Pancreas (tissue), 10 donors: ENCODE data around the gene NOPCHAP1. TPM values are rescaled to one million over a fixed set of nuclear protein-coding genes. Genes with fewer than 3 reads are reported as not detected.

Source experiments
- ATAC-seq, 4 donors: fragments of 200-7000 bp; cut with Tn5 transposase; one replicate each; pipeline versions ENCODE4 v1.8.0 to v1.9.1; 2020; ENCODE audit warnings: mild to moderate bottlenecking in 4 of 4, moderate library complexity in 4 of 4
- DNase-seq, 6 donors: peaks; one replicate each; pipeline ENCODE4 v3.0.0-alpha.2; 2020
- FAIRE-seq: peaks from 2 replicates; lab custom pipeline; 2012; peaks lifted over from hg19 to GRCh38; lab: Jason Lieb, UNC
- H3K27ac ChIP-seq, 4 donors: fragments of 200-600 bp; sonication (generic); 1 replicate in 3 of 4; 2 replicates in 1 of 4; pipeline versions ENCODE4 v1.5.0 to v1.8.0; 2020
- H3K27me3 ChIP-seq, 4 donors: fragments of 200-600 bp; one replicate each; pipeline ENCODE4 v1.8.0; 2021
- H3K36me3 ChIP-seq, 3 donors: fragments of 200-600 bp; sonication (generic) in 1 of 3; one replicate each; pipeline versions ENCODE4 v1.5.0 to v1.8.0; 2020 to 2021
- H3K4me1 ChIP-seq, 3 donors: fragments of 200-600 bp; one replicate each; pipeline ENCODE4 v1.8.0; 2021
- H3K4me3 ChIP-seq, 4 donors: fragments of 200-600 bp; sonication (generic) in 2 of 4; one replicate each; pipeline versions ENCODE4 v1.5.0 to v1.8.0; 2020 to 2021
- H3K9me3 ChIP-seq, 4 donors: fragments of 200-600 bp; one replicate each; pipeline ENCODE4 v1.8.0; 2021
- CTCF ChIP-seq, 4 donors: fragments of 200-600 bp; sonication (generic) in 3 of 4; IDR thresholded peaks; one replicate each; pipeline versions ENCODE4 v1.5.0 to v1.8.0; 2021; ENCODE audit warnings: antibody characterized with exemption in 4 of 4
- WGBS, 2 donors: extraction: QIAGEN DNeasy Blood & Tissue Kit; methylation state at CpG; one replicate each; pipeline ENCODE4 v1.1.7; 2013; 5-methylcytosine and 5-hydroxymethylcytosine counted together
- intact Hi-C, 3 donors: fragments of 100-400 bp; cut with DNase I; formaldehyde crosslinking; loops; one replicate each; pipeline versions ENCODE4 v1.11.1 to v1.14.2; 2022
- polyA plus RNA-seq, 2 donors: library from polyadenylated mRNA; stranded (reverse); fragments of 200-250 nt; gene quantifications; one replicate each; pipeline ENCODE4 v1.2.3, GENCODE V29; 2013
- total RNA-seq, 6 donors: library from RNA; stranded (reverse); fragmentation: NEBNext Ultra II Directional in 4 of 6; extraction: Animal tissue kit (Norgen Biotek cat#: 25700) in 4 of 6; gene quantifications; one replicate each; pipeline versions ENCODE4 v1.2.1 to v1.2.4, GENCODE V29; 2021 to 2023
- donor health status: healthy with polysubstance abuse.
- donor health status: DM: no; HTN: no; CAD: no; lungs with moderate emphysema.
- donor health status: DM: no; HTN: no; CAD: no.
- donor health status: control.
- donor health status: control.
- donor health status: Bipolar disorder and iron deficiency.
- donor health status: DM: yes; HTN: yes; CAD: no.
- donor health status: DM: no; HTN: no; CAD: no.
- donor health status: DM: no; HTN: no; CAD: no.
- donor health status: DM: yes; HTN: yes; CAD: no.

NOPCHAP1 gene
- total and polyA plus RNA-seq, 8 donors: 7.2 to 21.5 (median 14.3) TPM

DNA sequence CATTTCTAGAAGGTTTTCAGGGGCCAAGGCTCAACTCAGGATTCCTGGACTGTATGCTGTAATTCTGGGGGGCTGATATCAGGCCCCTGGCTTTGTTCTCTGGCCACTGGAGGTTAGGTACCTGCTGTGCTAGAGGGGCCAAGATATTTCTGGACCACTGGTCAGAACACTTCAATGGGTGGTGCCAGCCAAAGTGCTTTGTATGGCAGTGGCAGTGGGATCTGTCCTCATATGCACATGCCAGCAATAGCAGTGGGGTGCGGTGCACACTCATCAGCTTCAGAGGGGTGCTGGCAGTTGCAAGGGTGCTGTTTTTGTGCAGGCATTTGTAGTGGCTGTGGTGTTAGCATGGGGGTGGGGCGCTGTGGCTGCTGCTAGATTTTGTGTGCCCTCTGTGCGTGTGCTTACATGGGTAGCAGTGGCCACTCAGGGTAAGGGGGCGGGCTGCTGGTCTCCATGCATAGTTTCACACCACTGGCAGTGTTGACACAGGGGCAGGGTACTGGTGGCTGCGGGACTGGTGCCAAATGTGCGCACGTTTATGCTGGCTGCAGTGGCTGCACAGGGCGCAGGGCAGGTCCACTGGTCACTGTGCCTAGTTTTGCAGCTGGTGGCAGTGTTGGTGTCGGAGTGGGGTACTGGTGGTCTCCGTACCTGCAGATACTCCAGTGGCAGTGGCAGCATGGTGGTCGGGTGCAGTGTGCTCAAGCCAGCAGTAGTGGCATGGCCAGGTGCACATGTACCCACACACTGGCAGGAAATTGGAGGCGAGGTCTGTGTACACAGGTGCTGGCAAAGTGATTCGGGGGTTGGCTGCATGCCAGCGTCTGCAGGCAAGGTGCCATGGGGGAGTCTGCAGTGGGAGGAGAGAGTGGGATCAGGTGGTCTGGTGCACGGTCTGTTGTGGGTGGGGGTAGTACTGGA lies 12.6 kb downstream of the NOPCHAP1 start:
- Histone ChIP-seq H3K9me3 (no peaks in the 10 kb centered on the region), H3K4me3 (peak overlapping the region in 1 of 4 donors; percentile 15), H3K27me3 (no peaks in the 10 kb centered on the region), H3K27ac (peak overlapping the region in 3 of 4 donors; percentile 8 to 31 (median 23)), H3K4me1 (peaks cover 0 to 12% (median 6%) of the 10 kb centered on the region in 3 donors), H3K36me3 (peaks cover 0 to 15% (median 11%) of the 10 kb centered on the region in 3 donors)
- no peak for FAIRE-seq
- TF ChIP-seq CTCF (IDR thresholded peaks at IDR 0.05): no peak
- WGBS, 2 donors: 36 to 37% methylated on average over 15 of the region's 15 CpGs
- intact Hi-C loops: no loop called here
- ATAC-seq: peak; percentile 89 to 94 (median 92)
- peak; percentile 82 to 96 (median 88) for DNase-seq

DNA sequence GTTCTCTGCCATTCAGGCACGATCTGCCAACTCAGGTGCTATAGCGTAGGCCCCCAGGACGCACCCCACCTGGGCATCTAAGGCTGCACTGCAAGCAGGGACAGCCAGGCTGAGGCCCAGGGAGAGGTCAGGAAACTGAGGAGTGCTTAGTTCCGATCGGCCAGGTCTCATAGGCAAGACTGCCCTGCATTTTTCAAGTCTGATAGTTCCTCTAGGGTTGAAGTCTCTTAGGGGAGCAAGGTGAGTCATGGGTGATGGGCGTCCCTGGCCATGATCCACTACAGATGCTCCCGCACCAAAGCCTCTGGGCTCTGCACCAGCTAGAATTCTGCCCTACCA lies 13.2 kb downstream of the NOPCHAP1 start:
- WGBS, 2 donors: 45 to 50% methylated on average over 7 of the region's 7 CpGs
- FAIRE-seq (no peak), DNase-seq (peak in 2 of 6 donors; percentile 13 to 33), ATAC-seq (peak in 3 of 4 donors; percentile 60 to 80 (median 73))
- Histone ChIP-seq H3K36me3 (peaks cover 0 to 16% (median 8%) of the 10 kb centered on the region in 3 donors), H3K27me3 (no peaks in the 10 kb centered on the region), H3K27ac (peak overlapping the region in 2 of 4 donors; percentile 16 to 31), H3K9me3 (no peaks in the 10 kb centered on the region), H3K4me3 (no peak overlapping the region), H3K4me1 (peaks cover 0 to 12% (median 6%) of the 10 kb centered on the region in 3 donors)
- intact Hi-C loops: no loop called here
- no peak for TF ChIP-seq CTCF (IDR thresholded peaks at IDR 0.05)

DNA sequence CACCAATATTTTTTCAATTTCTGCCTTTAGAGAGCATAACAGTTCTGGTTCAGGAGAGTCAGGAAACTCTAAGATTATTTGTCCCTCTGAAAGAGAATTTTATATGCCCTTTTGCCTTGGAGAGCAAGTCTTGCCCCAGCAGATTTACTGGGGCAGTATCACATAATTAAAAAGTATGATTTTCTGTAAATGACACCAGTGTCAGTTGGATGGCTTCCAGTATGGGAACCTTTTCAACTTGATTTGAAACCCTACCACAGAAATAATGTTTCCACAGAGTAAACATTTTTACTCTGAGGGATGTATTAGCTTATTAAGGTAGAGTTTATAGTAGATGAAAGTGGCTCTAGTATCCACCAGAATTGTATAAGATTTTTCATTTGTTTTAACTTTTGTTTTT lies 15.4 kb downstream of the NOPCHAP1 start:
- Histone ChIP-seq H3K27ac (no peak overlapping the region), H3K4me1 (peaks cover 0 to 12% (median 6%) of the 10 kb centered on the region in 3 donors), H3K9me3 (no peaks in the 10 kb centered on the region), H3K36me3 (peaks cover 0 to 6% (median 0%) of the 10 kb centered on the region in 3 donors), H3K4me3 (no peak overlapping the region), H3K27me3 (no peaks in the 10 kb centered on the region)
- no peak for DNase-seq
- no peak for TF ChIP-seq CTCF (IDR thresholded peaks at IDR 0.05)
- ATAC-seq: no peak
- intact Hi-C loops: no loop called here
- FAIRE-seq: no peak

GRCh38 chr12:105013892-105014291 lies 27.8 kb downstream of the NOPCHAP1 start:
- intact Hi-C loops: no loop called here
- Histone ChIP-seq H3K27me3 (no peaks in the 10 kb centered on the region), H3K27ac (no peak overlapping the region), H3K9me3 (no peaks in the 10 kb centered on the region), H3K4me1 (no peaks in the 10 kb centered on the region), H3K4me3 (no peak overlapping the region), H3K36me3 (no peaks in the 10 kb centered on the region)
- DNase-seq (no peak), ATAC-seq (no peak), FAIRE-seq (no peak)
- TF ChIP-seq CTCF (IDR thresholded peaks at IDR 0.05): no peak
- WGBS, 2 donors: 92 to 95% methylated on average over 9 of the region's 9 CpGs

DNA sequence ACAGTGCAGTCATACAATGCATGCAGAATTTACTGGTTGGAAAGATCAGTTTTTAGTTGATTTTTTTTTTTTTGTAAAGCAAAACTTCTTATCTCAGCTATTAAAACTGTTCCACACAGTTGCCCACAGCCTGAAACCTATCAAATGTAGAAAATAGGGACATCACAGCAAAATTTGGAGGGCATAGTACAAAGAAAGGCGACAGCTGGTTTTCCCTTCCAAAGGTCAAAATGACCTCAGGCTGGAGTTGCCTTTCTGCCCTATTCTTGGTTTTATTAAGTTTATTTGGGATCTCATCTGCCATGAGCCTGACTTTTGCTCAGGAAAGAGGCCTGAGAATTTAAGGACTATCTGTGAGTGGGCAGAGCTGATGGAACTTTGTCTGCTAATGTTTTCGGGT lies 28.5 kb downstream of the NOPCHAP1 start:
- FAIRE-seq: no peak
- H3K9me3 ChIP-seq: no peaks in the 10 kb centered on the region
- peaks cover 0 to 1% (median 0%) of the 10 kb centered on the region in 3 donors for H3K4me1 ChIP-seq
- no peak for ATAC-seq
- TF ChIP-seq CTCF (IDR thresholded peaks at IDR 0.05): no peak
- 87 to 92% methylated on average over 2 of the region's 2 CpGs for WGBS, 2 donors
- no peak overlapping the region for H3K4me3 ChIP-seq
- H3K27ac ChIP-seq: no peak overlapping the region
- DNase-seq: no peak
- no peaks in the 10 kb centered on the region for H3K27me3 ChIP-seq
- intact Hi-C loops: no loop called here
- H3K36me3 ChIP-seq: no peaks in the 10 kb centered on the region
